Sigmoid colon (tissue), 4 donors: ENCODE data around the gene WWTR1.

Source experiments
- CTCF ChIP-seq, 4 experiments: fragments of 450-650 bp in 3 of 4; fragments of 200-600 bp in 1 of 4; IDR thresholded peaks; one replicate each; pipeline ENCODE4 v1.5.1; 2016 to 2019; ENCODE audit warnings: antibody characterized with exemption in 4 of 4, mild to moderate bottlenecking in 3 of 4, moderate library complexity in 2 of 4
- EP300 ChIP-seq, 4 donors: sonication (generic); formaldehyde crosslinking; IDR thresholded peaks; one replicate each; pipeline ENCODE4 v1.6.1; 2017; ENCODE audit warnings: antibody characterized with exemption in 4 of 4
- POLR2A ChIP-seq, 2 donors: fragments of 450-650 bp; IDR thresholded peaks; one replicate each; pipeline ENCODE4 v1.6.1; 2016; ENCODE audit warnings: antibody characterized with exemption in 2 of 2, mild to moderate bottlenecking in 2 of 2, moderate library complexity in 2 of 2

DNA sequence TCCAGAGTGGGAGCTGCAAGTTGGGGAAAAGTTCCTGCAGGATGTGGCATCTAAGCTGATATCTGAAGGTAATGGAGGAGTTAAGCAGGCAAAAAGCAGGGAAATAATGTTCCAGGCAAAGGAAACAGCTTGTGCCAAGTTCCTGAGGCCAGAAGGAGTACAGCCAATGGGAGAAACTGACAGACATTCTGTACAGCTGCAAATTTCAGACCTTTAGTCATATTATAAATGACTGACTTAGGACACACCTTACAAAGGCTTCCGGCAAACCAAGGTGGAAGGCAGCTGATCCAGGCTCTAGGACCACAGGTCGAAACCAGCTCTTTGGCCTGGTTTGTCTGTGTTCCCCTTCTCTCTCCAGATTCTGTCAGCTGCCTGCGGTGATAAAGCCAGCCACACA lies 9.3 kb downstream of the WWTR1 start:
- TF ChIP-seq POLR2A (IDR thresholded peaks at IDR 0.05) (no peak), CTCF (IDR thresholded peaks at IDR 0.05) (no peak), EP300 (IDR thresholded peaks at IDR 0.05) (no peak)
